ENCODE data around the gene NOXO1.

The NOXO1 gene

GRCh38 chr16:2009791-2010510, 28.7 kb upstream of the NOXO1 start, which contains the start of gene ZNF598:
ZNF598 (minus strand) TSS chr16:2009821.
- DNase-seq, result peak; percentile 88

- no peak for DNase-seq
Measured at GRCh38 chr16:2009164-2009711, 28.0 kb upstream of the NOXO1 start.

- no peak for DNase-seq
Measured at GRCh38 chr16:2008631-2009163, 27.4 kb upstream of the NOXO1 start.

- no peak for DNase-seq
Measured at GRCh38 chr16:2008009-2008526, 26.8 kb upstream of the NOXO1 start.

GRCh38 chr16:2007081-2007836, 26.0 kb upstream of the NOXO1 start:
- DNase-seq, result no peak

- DNase-seq, result no peak
Measured at GRCh38 chr16:2006317-2006716, 25.0 kb upstream of the NOXO1 start.

GRCh38 chr16:2005646-2006045, 24.4 kb upstream of the NOXO1 start:
- DNase-seq, result no peak

GRCh38 chr16:2004795-2005517, 23.7 kb upstream of the NOXO1 start:
- DNase-seq, result no peak

GRCh38 chr16:2003827-2004641, 22.8 kb upstream of the NOXO1 start:
- peak; percentile 86 for DNase-seq

- DNase-seq, result no peak
Measured at GRCh38 chr16:2003231-2003826, 22.1 kb upstream of the NOXO1 start.

GRCh38 chr16:2002406-2003230, 21.3 kb upstream of the NOXO1 start:
- DNase-seq, result no peak

- DNase-seq, result no peak
Measured at GRCh38 chr16:2001456-2002355, 20.4 kb upstream of the NOXO1 start.

- DNase-seq, result no peak
Measured at GRCh38 chr16:2001035-2001434, 19.8 kb upstream of the NOXO1 start.

- DNase-seq, result no peak
Measured at GRCh38 chr16:1999866-2000514, 18.7 kb upstream of the NOXO1 start.

GRCh38 chr16:1998852-1999801, 17.9 kb upstream of the NOXO1 start:
- DNase-seq, result no peak

- DNase-seq, result no peak
Measured at GRCh38 chr16:1998360-1998835, 17.1 kb upstream of the NOXO1 start.

Measured in HCEC 1CT (cell line).